Panc1 (cell line): Measurements from ENCODE around the gene NDUFB4. TPM values are rescaled to one million over a fixed set of nuclear protein-coding genes. Genes with fewer than 3 reads are reported as not detected.

Source experiments
- ATAC-seq: fragments of 200-7000 bp; cut with Tn5 transposase; 2 replicates; pipeline ENCODE4 v1.9.1; 2020; ENCODE audit warnings: mild to moderate bottlenecking, moderate library complexity
- BruUV-seq: library from RNA; stranded (reverse); fragments of 400-500 nt; replicated peaks from 2 replicates; lab custom pipeline; 2021; lab: Mats Ljungman, UMichigan
- CTCF ChIA-PET: fragments of 300-600 bp; sonication (Branson Sonifier 250); formaldehyde crosslinking; loops from one replicate; lab custom pipeline; 2022; ENCODE audit warnings: antibody characterized with exemption; lab: Charles Lee
- POLR2A ChIA-PET: fragments of 300-600 bp; sonication (Branson Sonifier 250); formaldehyde crosslinking; loops from one replicate; lab custom pipeline; 2022; ENCODE audit warnings: antibody characterized with exemption; lab: Charles Lee
- DNase-seq: peaks from one replicate; pipeline ENCODE4 v3.0.0-alpha.2; 2010; ENCODE audit warnings: low read depth, low spot score
- H3K27ac ChIP-seq: 2 replicates; pipeline ENCODE4 v1.5.1; 2011; ENCODE audit warnings: mild to moderate bottlenecking, low read length, inconsistent platforms
- H3K27me3 ChIP-seq: fragments of 200-500 bp; sonication (Bioruptor generic); 2 replicates; pipeline ENCODE4 v1.6.0; 2014; ENCODE audit warnings: low read length, inconsistent platforms; ENCODE audit not compliant: control insufficient read depth, insufficient read depth
- H3K36me3 ChIP-seq: fragments of 200-500 bp; sonication (Bioruptor generic); 2 replicates; pipeline ENCODE4 v1.5.1; 2014; ENCODE audit warnings: inconsistent platforms, mild to moderate bottlenecking, low read length, moderate library complexity; ENCODE audit not compliant: control insufficient read depth, insufficient read depth
- H3K4me1 ChIP-seq: 2 replicates; pipeline ENCODE4 v1.5.1; 2011; ENCODE audit warnings: inconsistent platforms, mild to moderate bottlenecking, low read length, moderate library complexity; ENCODE audit not compliant: control insufficient read depth, insufficient read depth
- H3K4me3 ChIP-seq, 2 experiments: 2 replicates each; pipeline ENCODE4 v1.5.1; 2011 to 2012; ENCODE audit warnings: low read depth in 2 of 2, low read length in 2 of 2, mild to moderate bottlenecking in 2 of 2, inconsistent platforms in 1 of 2, moderate library complexity in 1 of 2
- H3K9me3 ChIP-seq: fragments of 200-500 bp; sonication (Bioruptor generic); 2 replicates; pipeline ENCODE4 v1.5.1; 2014; ENCODE audit warnings: low read depth, mild to moderate bottlenecking, inconsistent platforms, low read length, moderate library complexity; ENCODE audit not compliant: control insufficient read depth, insufficient read depth
- CTCF ChIP-seq: fragments of 450-650 bp; IDR thresholded peaks from 2 replicates; pipeline ENCODE4 v1.5.1; 2017; ENCODE audit warnings: mild to moderate bottlenecking
- POLR2AphosphoS5 ChIP-seq: IDR thresholded peaks from 2 replicates; pipeline ENCODE4 v1.6.1; 2012; ENCODE audit warnings: mild to moderate bottlenecking, low read depth, low read length, moderate library complexity
- REST ChIP-seq, 2 experiments: IDR thresholded peaks; 2 replicates each; pipeline ENCODE4 v1.6.1; 2011 to 2012; ENCODE audit warnings: low read depth in 2 of 2, control low read depth in 1 of 2, low read length in 1 of 2, mild to moderate bottlenecking in 1 of 2, moderate library complexity in 1 of 2; ENCODE audit not compliant: insufficient read depth in 1 of 2
- SIN3A ChIP-seq: IDR thresholded peaks from 2 replicates; pipeline ENCODE4 v1.6.1; 2012; ENCODE audit warnings: low read depth, mild to moderate bottlenecking, low read length, moderate library complexity, borderline replicate concordance; ENCODE audit not compliant: insufficient read depth
- TCF7L2 ChIP-seq: IDR thresholded peaks from 2 replicates; pipeline ENCODE4 v1.6.1; 2011; ENCODE audit warnings: mild to moderate bottlenecking, low read depth, low read length, inconsistent platforms
- in situ Hi-C: cut with HindIII; loops from 2 replicates; pipeline ENCODE4 v1.10.0; 2016; ENCODE audit warnings: low sequenced_read_pairs, low pct_unique_long_range_greater_than_20kb
- intact Hi-C: fragments of 100-400 bp; cut with micrococcal nuclease; formaldehyde crosslinking; loops from one replicate; pipeline ENCODE4 v1.10.0; 2022; ENCODE audit not compliant: unreplicated experiment
- total RNA-seq: library from RNA; stranded (reverse); gene quantifications from one replicate; pipeline ENCODE4 v1.2.1, GENCODE V29; 2021; ENCODE audit not compliant: unreplicated experiment

NDUFB4 gene
- total RNA-seq, 1 experiment from 2014 or later, result 208 TPM

GRCh38 chr3:120552184-120553172 lies 43.7 kb upstream of the NDUFB4 start:
- in situ Hi-C loops, result no loop called here
- Histone ChIP-seq H3K36me3 (no peaks in the 10 kb centered on the region), H3K9me3 (no peaks in the 10 kb centered on the region), H3K4me1 (no peaks in the 10 kb centered on the region), H3K27me3 (peaks cover 2% of the 10 kb centered on the region; the same call in 1 of the 2 replicates), H3K27ac (no peak overlapping the region), H3K4me3 (no peak overlapping the region)
- ATAC-seq (no peak), DNase-seq (no peak)
- TF ChIP-seq CTCF, result no peak
- no peak for TF ChIP-seq TCF7L2
- TF ChIP-seq POLR2AphosphoS5, result no peak
- TF ChIP-seq SIN3A, result no peak
- no peak for TF ChIP-seq REST (IDR thresholded peaks at IDR 0.05; ENCODE audit: insufficient read depth in 1 of 2, low read depth in 2 of 2, low read length in 1 of 2)
- ChIA-PET CTCF (no interaction called here), POLR2A (no interaction called here)
- no TSS peak for BruUV-seq
- intact Hi-C loops, result no loop called here

- DNase-seq (no peak), ATAC-seq (no peak)
- H3K36me3 ChIP-seq, result no peaks in the 10 kb centered on the region
- POLR2A ChIA-PET, result no interaction called here
- H3K27ac ChIP-seq, result no peak overlapping the region
- intact Hi-C loops, result no loop called here
- peaks cover 2% of the 10 kb centered on the region; the same call in 1 of the 2 replicates for H3K27me3 ChIP-seq
- in situ Hi-C loops, result no loop called here
- no TSS peak for BruUV-seq
- peaks cover 14% of the 10 kb centered on the region for H3K4me1 ChIP-seq
- TF ChIP-seq CTCF (no peak), SIN3A (no peak), POLR2AphosphoS5 (no peak)
- no peak overlapping the region for H3K4me3 ChIP-seq
- H3K9me3 ChIP-seq, result no peaks in the 10 kb centered on the region
- CTCF ChIA-PET, result interaction anchor here (2.2 kb wide), 1 partner anchor 137 kb away, joined by 10 read pairs; no protein-coding TSS in a partner anchor
Measured at GRCh38 chr3:120554812-120555606, 41.1 kb upstream of the NDUFB4 start.
